HG02610 (cell line): ENCODE results near the gene KCNAB2.

Source experiments
- ATAC-seq: cut with Tn5 transposase; IDR thresholded peaks from one replicate; pipeline ENCODE4 v1.9.1; 2021; ENCODE audit warnings: mild to moderate bottlenecking, moderate library complexity; ENCODE audit not compliant: unreplicated experiment

The KCNAB2 gene

GRCh38 chr1:6106321-6106731, 60.6 kb downstream of the KCNAB2 start:
- no peak for ATAC-seq

GRCh38 chr1:6106977-6107376, 61.3 kb downstream of the KCNAB2 start:
- ATAC-seq, result no peak

- no peak for ATAC-seq
Measured at GRCh38 chr1:6107409-6108356, 62.0 kb downstream of the KCNAB2 start.

GRCh38 chr1:6108476-6108875, 62.8 kb downstream of the KCNAB2 start:
- ATAC-seq, result no peak

GRCh38 chr1:6108937-6109614, 63.4 kb downstream of the KCNAB2 start:
- no peak for ATAC-seq

- no peak for ATAC-seq
Measured at GRCh38 chr1:6109688-6110087, 64.0 kb downstream of the KCNAB2 start.

GRCh38 chr1:6110326-6110725, 64.6 kb downstream of the KCNAB2 start:
- no peak for ATAC-seq

- no peak for ATAC-seq
Measured at GRCh38 chr1:6111571-6111970, 65.9 kb downstream of the KCNAB2 start.

- no peak for ATAC-seq
Measured at GRCh38 chr1:6111991-6112689, 66.5 kb downstream of the KCNAB2 start.

GRCh38 chr1:6112690-6113005, 67.0 kb downstream of the KCNAB2 start:
- no peak for ATAC-seq

GRCh38 chr1:6113116-6113515, 67.4 kb downstream of the KCNAB2 start:
- no peak for ATAC-seq

- ATAC-seq, result no peak
Measured at GRCh38 chr1:6113745-6114144, 68.1 kb downstream of the KCNAB2 start.

GRCh38 chr1:6116137-6116536, 70.4 kb downstream of the KCNAB2 start:
- ATAC-seq, result no peak

- no peak for ATAC-seq
Measured at GRCh38 chr1:6117064-6117463, 71.4 kb downstream of the KCNAB2 start.

- no peak for ATAC-seq
Measured at GRCh38 chr1:6117624-6118023, 71.9 kb downstream of the KCNAB2 start.

GRCh38 chr1:6118415-6118814, 72.7 kb downstream of the KCNAB2 start:
- ATAC-seq, result no peak

- no peak for ATAC-seq
Measured at GRCh38 chr1:6121021-6121421, 75.3 kb downstream of the KCNAB2 start.

- no peak for ATAC-seq
Measured at GRCh38 chr1:6121651-6122370, 76.1 kb downstream of the KCNAB2 start.

- no peak for ATAC-seq
Measured at GRCh38 chr1:6123083-6123482, 77.4 kb downstream of the KCNAB2 start.

GRCh38 chr1:6123816-6124215, 78.1 kb downstream of the KCNAB2 start:
- ATAC-seq, result no peak

- ATAC-seq, result no peak
Measured at GRCh38 chr1:6124341-6124740, 78.7 kb downstream of the KCNAB2 start.
